NCI-H2171 treated with DMSO at 0.1 percent for 48 hours (cell line): ENCODE measurements around the gene XAB2.
"Not testable (repeated sequence)": the region's sequence is repeated elsewhere in the genome, so short reads cannot be mapped to it uniquely, and the experiment has no call there.

Experiments
- DNase-seq: peaks from one replicate; lab custom pipeline; 2025; lab: John Stamatoyannopoulos, UW

Gene XAB2

GRCh38 chr19:7648265-7649014, 19.1 kb upstream of the XAB2 start:
- no peak for DNase-seq

GRCh38 chr19:7647156-7647555, 17.8 kb upstream of the XAB2 start:
- no peak for DNase-seq

- DNase-seq, result no peak
Measured at GRCh38 chr19:7646426-7646700, 17.0 kb upstream of the XAB2 start.

GRCh38 chr19:7645656-7646425, 16.5 kb upstream of the XAB2 start:
- DNase-seq, result no peak

- DNase-seq, result no peak
Measured at GRCh38 chr19:7645163-7645562, 15.8 kb upstream of the XAB2 start.

- DNase-seq, result no peak
Measured at GRCh38 chr19:7644550-7644877, 15.2 kb upstream of the XAB2 start.

GRCh38 chr19:7643629-7644549, 14.5 kb upstream of the XAB2 start:
- DNase-seq, result not testable (repeated sequence)

- DNase-seq, result no peak
Measured at GRCh38 chr19:7643031-7643415, 13.7 kb upstream of the XAB2 start.

GRCh38 chr19:7642295-7643030, 13.1 kb upstream of the XAB2 start:
- DNase-seq, result no peak

- DNase-seq, result no peak
Measured at GRCh38 chr19:7641290-7642276, 12.2 kb upstream of the XAB2 start.

- no peak for DNase-seq
Measured at GRCh38 chr19:7640803-7641202, 11.5 kb upstream of the XAB2 start.

GRCh38 chr19:7639863-7640348, 10.6 kb upstream of the XAB2 start:
- DNase-seq, result no peak

GRCh38 chr19:7638802-7639465, 9.6 kb upstream of the XAB2 start:
- peak; percentile 49 for DNase-seq

GRCh38 chr19:7637374-7638256, 8.3 kb upstream of the XAB2 start:
- DNase-seq, result no peak

- peak; percentile 69 for DNase-seq
Measured at GRCh38 chr19:7636691-7637373, 7.5 kb upstream of the XAB2 start, which contains the start of gene STXBP2. TSS of gene STXBP2 (plus strand) at chr19:7637110. CDS start at chr19:7637150, 40 bp downstream.

- DNase-seq, result no peak
Measured at GRCh38 chr19:7636317-7636690, 7.0 kb upstream of the XAB2 start.

GRCh38 chr19:7635670-7636069, 6.3 kb upstream of the XAB2 start:
- DNase-seq, result no peak

- DNase-seq, result no peak
Measured at GRCh38 chr19:7633698-7634097, 4.4 kb upstream of the XAB2 start, which contains the start of gene PCP2. TSS of gene PCP2 (minus strand) at chr19:7633719. CDS start at chr19:7633457, 262 bp downstream.
